ENCODE measurements around the gene IL15. TPM values are rescaled to one million over a fixed set of nuclear protein-coding genes. Genes with fewer than 3 reads are reported as not detected.

The IL15 gene
- total and polyA plus RNA-seq, 3 donors from 2014 or later = 1.5 to 2.7 (median 1.7) TPM

DNA sequence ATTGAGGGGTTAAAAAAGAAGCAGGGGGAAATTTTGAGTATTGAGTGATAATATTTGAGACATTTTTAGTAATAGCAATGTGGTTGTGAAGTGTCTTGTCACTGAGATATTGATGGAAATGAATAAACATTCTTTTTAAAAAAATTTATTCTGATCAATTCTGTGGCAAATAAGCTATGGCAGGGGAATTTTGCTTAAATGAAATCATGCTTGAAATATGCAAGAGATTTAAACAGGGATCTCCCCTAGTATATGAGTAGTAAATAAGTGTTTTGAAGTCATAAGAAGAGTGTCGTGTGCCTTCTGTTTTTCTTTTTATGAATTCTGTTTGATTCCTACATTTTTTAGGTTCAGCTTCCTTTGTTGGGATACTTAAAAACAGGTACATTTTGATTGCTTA lies 23.2 kb downstream of the IL15 start:
- no peaks in the 10 kb centered on the region for H3K27me3 ChIP-seq
- intact Hi-C loops (cut with DNase I; ENCODE audit: low total_unique reads) = no loop called here
- TF ChIP-seq POLR2A (IDR thresholded peaks at IDR 0.05) = no peak
- TF ChIP-seq CTCF (IDR thresholded peaks at IDR 0.05) = no peak
- no peaks in the 10 kb centered on the region for H3K36me3 ChIP-seq (ENCODE audit: low read depth, missing control alignments)
- no peak overlapping the region for H3K4me3 ChIP-seq
- H3K9me3 ChIP-seq = no peaks in the 10 kb centered on the region
- DNase-seq = no peak
- no peak overlapping the region for H3K27ac ChIP-seq
- H3K4me1 ChIP-seq = no peaks in the 10 kb centered on the region
- 88 to 94% methylated on average over 1 of the region's 1 CpG for WGBS, 2 donors

DNA sequence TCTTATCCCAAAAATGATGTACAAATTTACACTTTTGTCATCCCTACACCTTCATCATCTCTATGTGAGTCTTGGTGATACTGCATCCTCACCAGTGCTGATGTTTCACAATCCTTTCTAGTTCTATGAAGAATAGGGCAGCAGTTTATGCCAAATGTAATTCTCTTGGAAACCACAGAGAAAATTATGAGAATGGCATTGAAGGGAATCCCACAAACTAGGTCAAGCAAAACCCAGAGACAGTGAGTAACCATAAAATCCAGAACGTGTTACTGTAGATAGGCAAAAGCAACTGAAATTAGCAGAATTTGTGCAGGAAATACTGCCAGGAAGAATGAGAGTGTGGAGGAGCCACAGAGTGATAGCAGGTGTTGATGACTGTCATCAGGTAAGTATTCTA lies 24.5 kb downstream of the IL15 start:
- Histone ChIP-seq H3K27me3 (no peaks in the 10 kb centered on the region), H3K36me3 (ENCODE audit: low read depth, missing control alignments) (no peaks in the 10 kb centered on the region), H3K9me3 (no peaks in the 10 kb centered on the region), H3K27ac (no peak overlapping the region), H3K4me3 (no peak overlapping the region), H3K4me1 (no peaks in the 10 kb centered on the region)
- DNase-seq = no peak
- WGBS, 2 donors = 44 to 67% methylated on average over 1 of the region's 1 CpG
- TF ChIP-seq CTCF (IDR thresholded peaks at IDR 0.05) = no peak
- no peak for TF ChIP-seq POLR2A (IDR thresholded peaks at IDR 0.05)
- intact Hi-C loops (cut with DNase I; ENCODE audit: low total_unique reads) = no loop called here

GRCh38 chr4:141668200-141668910 lies 32.0 kb downstream of the IL15 start:
- no peak for TF ChIP-seq POLR2A (IDR thresholded peaks at IDR 0.05)
- TF ChIP-seq CTCF (IDR thresholded peaks at IDR 0.05) = no peak

DNA sequence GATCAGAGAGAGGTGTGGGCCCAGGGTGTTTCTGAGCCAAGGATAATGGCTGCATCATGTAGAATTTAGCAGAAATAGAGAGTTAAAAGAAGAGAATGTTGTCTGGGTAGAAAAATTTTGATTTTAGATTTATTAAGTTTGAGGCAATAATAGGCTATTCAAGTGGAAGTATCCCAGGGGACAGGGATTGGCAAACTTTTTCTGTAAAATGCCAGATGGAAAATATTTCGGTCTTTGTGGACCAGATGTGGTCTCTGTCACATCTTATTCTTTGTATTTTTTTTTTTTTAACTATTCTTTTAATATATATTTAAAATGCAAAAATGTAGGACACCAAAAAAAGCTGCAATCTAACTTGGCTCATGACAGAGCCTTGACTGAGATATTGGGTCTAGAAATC lies 33.1 kb downstream of the IL15 start:
- no peak for TF ChIP-seq POLR2A (IDR thresholded peaks at IDR 0.05)
- TF ChIP-seq CTCF (IDR thresholded peaks at IDR 0.05) = no peak
- Histone ChIP-seq H3K4me3 (no peak overlapping the region), H3K4me1 (no peaks in the 10 kb centered on the region), H3K36me3 (ENCODE audit: low read depth, missing control alignments) (no peaks in the 10 kb centered on the region), H3K27me3 (no peaks in the 10 kb centered on the region), H3K9me3 (no peaks in the 10 kb centered on the region), H3K27ac (no peak overlapping the region)
- WGBS, 2 donors = 57 to 85% methylated on average over 1 of the region's 1 CpG
- DNase-seq = no peak
- intact Hi-C loops (cut with DNase I; ENCODE audit: low total_unique reads) = no loop called here

More at GRCh38 chr4:141668200-141668910, 32.0 kb downstream of the IL15 start:
- no peak overlapping the region for H3K4me3 ChIP-seq
- no peak overlapping the region for H3K27ac ChIP-seq
- WGBS, 2 donors = 84 to 89% methylated on average over 3 of the region's 3 CpGs
- no peaks in the 10 kb centered on the region for H3K27me3 ChIP-seq
- intact Hi-C loops (cut with DNase I; ENCODE audit: low total_unique reads) = no loop called here
- DNase-seq = no peak
- H3K9me3 ChIP-seq = no peaks in the 10 kb centered on the region
- no peaks in the 10 kb centered on the region for H3K4me1 ChIP-seq
- H3K36me3 ChIP-seq (ENCODE audit: low read depth, missing control alignments) = no peaks in the 10 kb centered on the region

GRCh38 chr4:141675384-141675783 lies 39.0 kb downstream of the IL15 start:
- Histone ChIP-seq H3K4me3 (no peak overlapping the region), H3K36me3 (ENCODE audit: low read depth, missing control alignments) (no peaks in the 10 kb centered on the region), H3K27me3 (no peaks in the 10 kb centered on the region), H3K27ac (no peak overlapping the region), H3K9me3 (no peaks in the 10 kb centered on the region), H3K4me1 (no peaks in the 10 kb centered on the region)
- no peak for DNase-seq
- WGBS, 2 donors = 79 to 81% methylated on average over 2 of the region's 2 CpGs
- TF ChIP-seq POLR2A (IDR thresholded peaks at IDR 0.05) = no peak
- no peak for TF ChIP-seq CTCF (IDR thresholded peaks at IDR 0.05)
- intact Hi-C loops (cut with DNase I; ENCODE audit: low total_unique reads) = no loop called here

Data from testis (tissue), 3 donors.